HG03108 (cell line): Measurements from ENCODE around the gene STIM1.
A peak's percentile ranks its signal among the peaks of the same experiment; 100 is the strongest.
"Not testable (repeated sequence)": the region's sequence is repeated elsewhere in the genome, so short reads cannot be mapped to it uniquely, and the experiment has no call there.

Experiments
- ATAC-seq: cut with Tn5 transposase; IDR thresholded peaks from one replicate; pipeline ENCODE4 v1.9.1; 2021; ENCODE audit warnings: moderate library complexity; ENCODE audit not compliant: unreplicated experiment

STIM1 gene

GRCh38 chr11:3854977-3855807 lies at the start of gene STIM1:
Gene STIM1 (plus strand): TSS chr11:3855664. CDS start chr11:3856271, 607 bp downstream.
- peak; percentile 38 for ATAC-seq

- ATAC-seq: peak; percentile 62
These were observed 47.3 kb upstream of the STIM1 start, which contains the start of gene PGAP2 for GRCh38 chr11:3807909-3808860. Gene PGAP2 (plus strand): TSS chr11:3808560. CDS start chr11:3811260, 2,700 bp downstream.

- peak; percentile 67 for ATAC-seq
These were observed 46.4 kb upstream of the STIM1 start for GRCh38 chr11:3808861-3809623.

- no peak for ATAC-seq
These were observed 45.9 kb upstream of the STIM1 start for GRCh38 chr11:3809624-3809928.

GRCh38 chr11:3810446-3810845 lies 45.0 kb upstream of the STIM1 start:
- ATAC-seq: no peak

DNA sequence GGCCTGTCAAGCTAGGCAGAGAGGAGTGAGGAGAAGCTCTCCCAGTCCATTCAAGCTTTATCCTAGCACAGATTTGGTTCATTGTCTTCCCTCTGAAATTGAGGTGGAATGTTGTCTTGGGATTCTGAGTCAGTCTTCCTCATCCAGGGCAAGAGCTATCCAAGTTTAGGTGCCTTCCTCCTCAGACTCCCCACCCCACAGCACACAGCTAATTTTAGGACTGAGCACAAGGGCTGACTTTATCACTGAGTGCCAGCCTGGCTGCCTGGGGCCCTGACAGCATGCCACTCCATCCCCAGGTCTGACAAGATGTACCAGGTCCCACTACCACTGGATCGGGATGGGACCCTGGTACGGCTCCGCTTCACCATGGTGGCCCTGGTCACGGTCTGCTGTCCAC lies 44.5 kb upstream of the STIM1 start:
- no peak for ATAC-seq

GRCh38 chr11:3814832-3815231 lies 40.6 kb upstream of the STIM1 start:
- not testable (repeated sequence) for ATAC-seq

- ATAC-seq: no peak
These were observed 39.6 kb upstream of the STIM1 start for GRCh38 chr11:3815845-3816244.

DNA sequence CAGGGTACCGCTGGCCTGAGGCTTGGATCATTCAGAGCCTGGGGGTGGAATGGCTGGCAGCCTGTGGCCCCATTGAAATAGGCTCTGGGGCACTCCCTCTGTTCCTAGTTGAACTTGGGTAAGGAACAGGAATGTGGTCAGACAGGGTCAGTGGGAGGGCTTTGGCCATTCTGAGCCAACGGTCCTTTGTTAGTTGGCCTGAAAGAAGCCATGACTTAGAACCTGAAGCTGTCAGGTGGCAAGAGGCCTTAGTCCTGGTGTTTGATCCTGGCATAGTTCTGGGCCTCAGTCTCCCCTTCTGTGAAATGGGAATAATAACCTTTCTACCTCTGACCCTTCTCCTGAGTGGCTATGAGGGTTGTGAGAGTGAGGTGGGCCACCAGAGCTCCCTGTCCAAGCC lies 38.8 kb upstream of the STIM1 start:
- ATAC-seq: no peak

DNA sequence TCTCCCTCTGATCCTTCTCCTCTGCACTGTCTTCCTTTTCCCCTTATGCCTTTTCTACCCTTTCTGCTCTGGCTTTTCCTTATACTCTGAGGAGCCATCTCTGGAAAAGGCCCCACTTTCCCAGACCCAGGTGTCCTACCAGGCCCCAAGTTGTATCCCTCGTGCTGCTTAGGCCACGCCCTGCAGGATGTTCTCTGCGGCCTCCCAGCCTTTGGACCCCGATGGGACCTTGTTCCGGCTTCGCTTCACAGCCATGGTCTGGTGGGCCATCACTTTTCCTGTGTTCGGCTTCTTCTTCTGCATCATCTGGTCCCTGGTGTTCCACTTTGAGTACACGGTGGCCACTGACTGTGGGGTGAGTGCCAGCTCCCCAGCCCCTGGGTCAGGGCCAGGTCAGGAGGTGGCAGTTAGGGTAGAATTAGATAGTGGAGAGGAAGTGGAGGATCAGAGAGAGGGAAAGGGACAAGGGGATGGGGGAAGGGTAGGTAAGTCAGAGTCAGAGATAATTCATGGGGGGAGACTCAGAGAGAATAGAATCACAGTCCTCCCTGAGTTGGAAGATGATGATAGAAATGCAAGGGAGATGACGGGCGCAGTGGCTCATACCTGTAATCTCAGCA lies 38.2 kb upstream of the STIM1 start:
- no peak for ATAC-seq

- ATAC-seq: no peak
These were observed 34.5 kb upstream of the STIM1 start for GRCh38 chr11:3820971-3821370.

DNA sequence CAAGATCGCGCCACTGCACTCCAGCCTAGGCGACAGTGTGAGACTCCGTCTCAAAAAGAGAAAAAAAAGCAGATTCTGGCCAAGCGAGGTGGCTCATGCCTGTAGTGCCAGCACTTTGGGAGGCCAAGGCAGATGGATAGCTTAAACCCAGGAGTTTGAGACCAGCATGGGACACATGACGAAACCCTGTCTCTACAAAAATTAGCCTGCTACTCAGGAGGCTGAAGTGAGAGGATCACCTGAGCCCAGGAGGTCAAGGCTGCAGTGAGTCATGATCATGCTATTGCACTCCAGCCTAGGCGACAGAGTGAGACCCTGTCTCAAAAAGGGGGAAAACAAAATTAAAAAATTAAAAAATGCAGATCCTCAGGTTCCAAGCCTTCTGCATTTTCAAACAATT lies 33.2 kb upstream of the STIM1 start:
- ATAC-seq: no peak

GRCh38 chr11:3823303-3823702 lies 32.2 kb upstream of the STIM1 start:
- ATAC-seq: no peak

DNA sequence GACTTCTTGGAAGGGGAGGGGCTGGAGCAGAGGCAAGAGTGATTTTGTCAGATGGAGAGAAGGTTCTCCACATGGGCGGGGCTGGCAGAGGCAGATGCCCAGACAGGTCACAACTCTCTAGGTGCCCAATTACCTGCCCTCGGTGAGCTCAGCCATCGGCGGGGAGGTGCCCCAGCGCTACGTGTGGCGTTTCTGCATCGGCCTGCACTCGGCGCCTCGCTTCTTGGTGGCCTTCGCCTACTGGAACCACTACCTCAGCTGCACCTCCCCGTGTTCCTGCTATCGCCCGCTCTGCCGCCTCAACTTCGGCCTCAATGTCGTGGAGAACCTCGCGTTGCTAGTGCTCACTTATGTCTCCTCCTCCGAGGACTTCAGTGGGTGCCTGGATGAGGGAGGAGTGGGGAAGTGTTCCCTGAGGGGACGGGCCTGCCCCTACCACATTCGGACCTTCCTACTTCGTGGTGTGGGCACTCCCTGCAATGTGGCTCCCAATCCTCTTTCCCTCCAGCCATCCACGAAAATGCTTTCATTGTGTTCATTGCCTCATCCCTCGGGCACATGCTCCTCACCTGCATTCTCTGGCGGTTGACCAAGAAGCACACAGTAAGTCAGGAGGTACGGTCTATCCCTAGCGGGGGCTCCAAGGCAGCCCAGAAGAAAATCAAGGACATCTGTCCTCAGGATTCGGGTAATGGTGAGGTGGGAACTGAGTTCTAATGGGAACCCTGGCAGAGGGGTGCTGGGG lies 31.5 kb upstream of the STIM1 start:
- ATAC-seq: no peak

GRCh38 chr11:3824714-3825472 lies 30.6 kb upstream of the STIM1 start:
- peak; percentile 50 for ATAC-seq

DNA sequence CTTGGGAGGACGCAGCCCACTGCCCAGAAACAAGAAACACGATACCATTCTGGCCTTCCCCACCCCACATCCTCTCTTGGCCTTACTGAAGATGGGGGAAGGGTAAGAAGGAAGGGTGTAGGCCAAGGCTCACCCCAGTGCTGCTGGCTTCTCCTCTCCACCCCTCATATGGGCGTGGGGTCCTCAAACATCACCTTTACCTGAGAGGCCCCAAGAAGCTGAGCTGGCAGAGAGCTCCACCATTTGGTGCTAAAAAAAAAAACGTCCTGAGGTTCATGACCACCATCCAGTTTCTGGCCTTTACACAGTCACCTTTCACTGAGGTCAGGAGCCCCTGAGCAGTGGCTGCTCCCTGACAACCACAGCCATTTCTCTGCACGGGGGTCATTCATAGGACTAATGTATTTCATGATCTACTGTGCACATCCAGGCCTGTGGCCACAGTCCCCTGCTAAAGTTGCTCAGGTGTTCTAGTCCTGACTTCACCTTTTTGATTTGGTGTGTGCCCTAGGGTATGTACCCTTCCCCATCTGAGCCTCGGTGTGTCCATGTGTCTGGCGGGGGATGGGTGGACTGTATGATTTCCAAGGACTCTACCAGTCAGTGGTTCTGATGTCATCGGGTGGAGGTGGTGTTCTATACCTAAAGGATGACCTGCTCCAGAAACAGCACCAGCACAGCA lies 29.9 kb upstream of the STIM1 start:
- ATAC-seq: no peak

GRCh38 chr11:3826721-3827120 lies 28.7 kb upstream of the STIM1 start:
- ATAC-seq: no peak

GRCh38 chr11:3827434-3828186 lies 27.9 kb upstream of the STIM1 start:
- ATAC-seq: no peak
